HG03103 (cell line): ENCODE measurements around the gene KRTAP4-8.
"Not testable (repeated sequence)": the region's sequence is repeated elsewhere in the genome, so short reads cannot be mapped to it uniquely, and the experiment has no call there.

Experiments
- ATAC-seq: cut with Tn5 transposase; IDR thresholded peaks from one replicate; pipeline ENCODE4 v1.9.1; 2021; ENCODE audit warnings: low read depth; ENCODE audit not compliant: unreplicated experiment

KRTAP4-8 gene

GRCh38 chr17:41098042-41098441 is at the start of gene KRTAP4-8:
Gene KRTAP4-8 (minus strand): TSS chr17:41098142. CDS start chr17:41098084, 58 bp downstream.
- ATAC-seq, result no peak

GRCh38 chr17:41145261-41145660 is 47.3 kb upstream of the KRTAP4-8 start:
- ATAC-seq, result no peak

- ATAC-seq, result no peak
These were observed 46.9 kb upstream of the KRTAP4-8 start for GRCh38 chr17:41144846-41145245.

- ATAC-seq, result no peak
These were observed 43.4 kb upstream of the KRTAP4-8 start for GRCh38 chr17:41141361-41141760.

GRCh38 chr17:41140360-41141131 is 42.6 kb upstream of the KRTAP4-8 start, which contains the start of gene KRTAP4-6:
Gene KRTAP4-6 (minus strand): TSS chr17:41140544. CDS start chr17:41140487, 57 bp downstream.
- no peak for ATAC-seq

- not testable (repeated sequence) for ATAC-seq
These were observed 41.9 kb upstream of the KRTAP4-8 start for GRCh38 chr17:41139865-41140264.

GRCh38 chr17:41133880-41134735 is 36.2 kb upstream of the KRTAP4-8 start:
- ATAC-seq, result no peak

GRCh38 chr17:41131979-41132378 is 34.0 kb upstream of the KRTAP4-8 start:
- ATAC-seq, result no peak

GRCh38 chr17:41127371-41127770 is 29.4 kb upstream of the KRTAP4-8 start:
- no peak for ATAC-seq

- ATAC-seq, result no peak
These were observed 28.5 kb upstream of the KRTAP4-8 start for GRCh38 chr17:41126412-41126811.

GRCh38 chr17:41125064-41125463 is 27.1 kb upstream of the KRTAP4-8 start:
- no peak for ATAC-seq

- not testable (repeated sequence) for ATAC-seq
These were observed 26.0 kb upstream of the KRTAP4-8 start, which contains the start of gene KRTAP4-12 for GRCh38 chr17:41123991-41124371. Gene KRTAP4-12 (minus strand): TSS chr17:41124182. CDS start chr17:41124122, 60 bp downstream.

- ATAC-seq, result not testable (repeated sequence)
These were observed 25.5 kb upstream of the KRTAP4-8 start for GRCh38 chr17:41123292-41123990.

GRCh38 chr17:41121742-41122141 is 23.8 kb upstream of the KRTAP4-8 start:
- ATAC-seq, result no peak

- ATAC-seq, result not testable (repeated sequence)
These were observed 22.1 kb upstream of the KRTAP4-8 start for GRCh38 chr17:41119696-41120690.

- ATAC-seq, result no peak
These were observed 20.8 kb upstream of the KRTAP4-8 start for GRCh38 chr17:41118721-41119120.

GRCh38 chr17:41117846-41118386 is 20.0 kb upstream of the KRTAP4-8 start, which contains the start of gene KRTAP4-11:
Gene KRTAP4-11 (minus strand): TSS chr17:41118373. CDS start chr17:41118315, 58 bp downstream.
- not testable (repeated sequence) for ATAC-seq

GRCh38 chr17:41116297-41116696 is 18.4 kb upstream of the KRTAP4-8 start:
- no peak for ATAC-seq
